HEK293 (cell line): Measurements from ENCODE around the gene KLHL29.

ENCODE experiments used
- RBAK ChIP-seq: fragments of 450-650 bp; formaldehyde crosslinking; IDR thresholded peaks from 2 replicates; pipeline ENCODE4 v1.5.1; 2016; ENCODE audit warnings: missing biosample characterization, missing genetic modification characterization
- SP2 ChIP-seq: fragments of 450-650 bp; formaldehyde crosslinking; IDR thresholded peaks from 2 replicates; pipeline ENCODE4 v1.5.1; 2016; ENCODE audit warnings: missing biosample characterization, missing genetic modification characterization
- TRIM28 ChIP-seq: IDR thresholded peaks from 2 replicates; pipeline ENCODE4 v1.6.1; 2011; ENCODE audit warnings: low read length, control low read depth, borderline replicate concordance
- YY1 ChIP-seq: fragments of 450-650 bp; formaldehyde crosslinking; IDR thresholded peaks from 2 replicates; pipeline ENCODE4 v1.5.1; 2018; ENCODE audit warnings: missing biosample characterization, missing genetic modification characterization
- ZNF223 ChIP-seq: fragments of 450-650 bp; formaldehyde crosslinking; IDR thresholded peaks from 2 replicates; pipeline ENCODE4 v1.5.1; 2016; ENCODE audit warnings: missing biosample characterization, missing genetic modification characterization
- TF ChIP-seq, protein P1 (sequence below): fragments of 450-650 bp; formaldehyde crosslinking; IDR thresholded peaks from 2 replicates; pipeline ENCODE4 v1.5.1; 2016; ENCODE audit warnings: missing biosample characterization, missing genetic modification characterization
- TF ChIP-seq, protein P2 (sequence below): fragments of 450-650 bp; formaldehyde crosslinking; IDR thresholded peaks from 2 replicates; pipeline ENCODE4 v1.5.1; 2016; ENCODE audit warnings: missing biosample characterization, missing genetic modification characterization, low read depth

- TF ChIP-seq, protein P1, sequence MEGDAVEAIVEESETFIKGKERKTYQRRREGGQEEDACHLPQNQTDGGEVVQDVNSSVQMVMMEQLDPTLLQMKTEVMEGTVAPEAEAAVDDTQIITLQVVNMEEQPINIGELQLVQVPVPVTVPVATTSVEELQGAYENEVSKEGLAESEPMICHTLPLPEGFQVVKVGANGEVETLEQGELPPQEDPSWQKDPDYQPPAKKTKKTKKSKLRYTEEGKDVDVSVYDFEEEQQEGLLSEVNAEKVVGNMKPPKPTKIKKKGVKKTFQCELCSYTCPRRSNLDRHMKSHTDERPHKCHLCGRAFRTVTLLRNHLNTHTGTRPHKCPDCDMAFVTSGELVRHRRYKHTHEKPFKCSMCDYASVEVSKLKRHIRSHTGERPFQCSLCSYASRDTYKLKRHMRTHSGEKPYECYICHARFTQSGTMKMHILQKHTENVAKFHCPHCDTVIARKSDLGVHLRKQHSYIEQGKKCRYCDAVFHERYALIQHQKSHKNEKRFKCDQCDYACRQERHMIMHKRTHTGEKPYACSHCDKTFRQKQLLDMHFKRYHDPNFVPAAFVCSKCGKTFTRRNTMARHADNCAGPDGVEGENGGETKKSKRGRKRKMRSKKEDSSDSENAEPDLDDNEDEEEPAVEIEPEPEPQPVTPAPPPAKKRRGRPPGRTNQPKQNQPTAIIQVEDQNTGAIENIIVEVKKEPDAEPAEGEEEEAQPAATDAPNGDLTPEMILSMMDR, result 0 out of 2 replicates have a peak, but pooled peaks have one; percentile 20
- TF ChIP-seq YY1 (tag by site-specific recombination), result no peak
- no peak for TF ChIP-seq ZNF223 (tag by site-specific recombination)
- no peak for TF ChIP-seq TRIM28
- no peak for TF ChIP-seq RBAK
- TF ChIP-seq SP2 (tag by site-specific recombination), result no peak
- TF ChIP-seq, protein P2, sequence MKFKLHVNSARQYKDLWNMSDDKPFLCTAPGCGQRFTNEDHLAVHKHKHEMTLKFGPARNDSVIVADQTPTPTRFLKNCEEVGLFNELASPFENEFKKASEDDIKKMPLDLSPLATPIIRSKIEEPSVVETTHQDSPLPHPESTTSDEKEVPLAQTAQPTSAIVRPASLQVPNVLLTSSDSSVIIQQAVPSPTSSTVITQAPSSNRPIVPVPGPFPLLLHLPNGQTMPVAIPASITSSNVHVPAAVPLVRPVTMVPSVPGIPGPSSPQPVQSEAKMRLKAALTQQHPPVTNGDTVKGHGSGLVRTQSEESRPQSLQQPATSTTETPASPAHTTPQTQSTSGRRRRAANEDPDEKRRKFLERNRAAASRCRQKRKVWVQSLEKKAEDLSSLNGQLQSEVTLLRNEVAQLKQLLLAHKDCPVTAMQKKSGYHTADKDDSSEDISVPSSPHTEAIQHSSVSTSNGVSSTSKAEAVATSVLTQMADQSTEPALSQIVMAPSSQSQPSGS, result no peak
These were observed 239.4 kb downstream of the KLHL29 start for GRCh38 chr2:23624378-23624777.
